Karpas-422 (cell line): ENCODE data around the gene FAM110A. TPM values are rescaled to one million over a fixed set of nuclear protein-coding genes. Genes with fewer than 3 reads are reported as not detected.
"Not testable (repeated sequence)": the region's sequence is repeated elsewhere in the genome, so short reads cannot be mapped to it uniquely, and the experiment has no call there.

Experiments
- DNase-seq: peaks from one replicate; pipeline ENCODE4 v3.0.0-alpha.2; 2015
- H2AFZ ChIP-seq: fragments of 200-600 bp; sonication (generic); 2 replicates; pipeline ENCODE4 v1.6.1; 2014; ENCODE audit warnings: antibody characterized with exemption, low read length, mixed read lengths
- H3K27ac ChIP-seq: fragments of 200-600 bp; sonication (generic); 2 replicates; pipeline ENCODE4 v1.5.1; 2014; ENCODE audit warnings: mild to moderate bottlenecking, low read length, moderate library complexity
- H3K27me3 ChIP-seq: fragments of 200-600 bp; sonication (generic); 2 replicates; pipeline ENCODE4 v1.6.1; 2014; ENCODE audit warnings: low read length, mixed read lengths
- H3K36me3 ChIP-seq: fragments of 200-600 bp; sonication (generic); 2 replicates; pipeline ENCODE4 v1.6.1; 2014; ENCODE audit warnings: low read length, mixed read lengths; ENCODE audit not compliant: insufficient read depth
- H3K4me1 ChIP-seq: fragments of 200-600 bp; sonication (generic); 2 replicates; pipeline ENCODE4 v1.6.1; 2014; ENCODE audit warnings: mild to moderate bottlenecking, low read length, mixed read lengths
- H3K4me2 ChIP-seq: fragments of 200-600 bp; sonication (generic); 2 replicates; pipeline ENCODE4 v1.6.1; 2014; ENCODE audit warnings: low read length, low read depth, mild to moderate bottlenecking; ENCODE audit not compliant: poor library complexity, severe bottlenecking
- H3K4me3 ChIP-seq: fragments of 200-600 bp; sonication (generic); 2 replicates; pipeline ENCODE4 v1.5.1; 2014; ENCODE audit warnings: mild to moderate bottlenecking, antibody characterized with exemption, low read length, mixed read lengths
- H3K79me2 ChIP-seq: fragments of 200-600 bp; sonication (generic); 2 replicates; pipeline ENCODE4 v1.6.1; 2014; ENCODE audit warnings: mild to moderate bottlenecking, low read length, mixed read lengths
- H3K9ac ChIP-seq: fragments of 200-600 bp; sonication (generic); 2 replicates; pipeline ENCODE4 v1.6.0; 2014; ENCODE audit warnings: low read length
- H3K9me2 ChIP-seq: fragments of 200-600 bp; sonication (generic), shearing (Covaris generic); replicated peaks from 2 replicates; pipeline ENCODE4 v1.6.0; 2014; ENCODE audit warnings: mild to moderate bottlenecking, low read length, moderate library complexity; ENCODE audit not compliant: insufficient read depth
- H3K9me3 ChIP-seq: fragments of 300-700, 200-600 bp; sonication (generic); 2 replicates; pipeline ENCODE4 v1.6.1; 2014; ENCODE audit warnings: low read length, mixed read lengths
- H4K20me1 ChIP-seq: fragments of 200-600 bp; sonication (generic); 2 replicates; pipeline ENCODE4 v1.6.1; 2014; ENCODE audit warnings: mild to moderate bottlenecking, antibody characterized with exemption, low read length, low read depth; ENCODE audit not compliant: insufficient read depth
- total RNA-seq: library from RNA; depleted of rRNA; stranded (reverse); fragments of >200 nt; shearing (Covaris generic); gene quantifications from 2 replicates; pipeline ENCODE4 v1.2.3, GENCODE V29; 2014; ENCODE audit warnings: low replicate concordance; rRNA removed

The FAM110A gene
- total RNA-seq = 0.89 and 3.1 TPM in 2 replicates

- no peaks in the 10 kb centered on the region for H3K9me3 ChIP-seq
- no peaks in the 10 kb centered on the region for H3K36me3 ChIP-seq
- H3K79me2 ChIP-seq = no peaks in the 10 kb centered on the region
- peak within 1 kb of the TSS; percentile 91 for H2AFZ ChIP-seq
- peak within 1 kb of the TSS; percentile 68 for H3K9ac ChIP-seq
- no peaks in the 10 kb centered on the region for H4K20me1 ChIP-seq
- 0 out of 2 replicates have a peak, but pooled peaks cover 2% of the 10 kb centered on the region for H3K27me3 ChIP-seq
- peaks cover 22% of the 10 kb centered on the region for H3K4me1 ChIP-seq
- H3K4me3 ChIP-seq = peak within 1 kb of the TSS; percentile 74
- H3K4me2 ChIP-seq = peak within 1 kb of the TSS; percentile 96
- DNase-seq = peak; percentile 97
- H3K9me2 ChIP-seq = no peaks in the 10 kb centered on the region
- H3K27ac ChIP-seq = no peak within 1 kb of the TSS
These were observed at the start of gene FAM110A for GRCh38 chr20:833450-834150. Gene FAM110A, plus strand, starts transcription at chr20:833715. Its CDS starts 11,090 bp downstream, at chr20:844805.

DNA sequence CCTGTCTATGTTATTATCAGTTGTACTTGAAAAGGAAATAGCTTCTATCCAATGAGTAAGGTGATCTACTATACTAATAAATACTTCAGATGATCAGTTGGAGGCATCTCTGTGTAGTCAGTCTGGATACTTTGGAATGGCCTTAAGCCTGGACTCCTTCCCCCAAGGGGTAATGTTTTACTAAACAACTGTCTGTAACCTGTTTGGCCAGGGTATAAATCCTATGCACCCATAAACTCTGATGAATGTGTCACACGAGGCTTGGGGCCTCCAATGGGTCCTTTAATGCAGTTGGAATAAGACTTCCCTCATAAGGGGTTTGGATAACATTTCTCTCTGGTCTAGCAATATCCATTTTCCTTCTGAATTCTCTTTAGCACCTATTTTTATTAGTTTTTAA is 45.7 kb upstream of the FAM110A start:
- H3K27ac ChIP-seq = no peak overlapping the region
- DNase-seq = no peak
- no peaks in the 10 kb centered on the region for H3K4me1 ChIP-seq

DNA sequence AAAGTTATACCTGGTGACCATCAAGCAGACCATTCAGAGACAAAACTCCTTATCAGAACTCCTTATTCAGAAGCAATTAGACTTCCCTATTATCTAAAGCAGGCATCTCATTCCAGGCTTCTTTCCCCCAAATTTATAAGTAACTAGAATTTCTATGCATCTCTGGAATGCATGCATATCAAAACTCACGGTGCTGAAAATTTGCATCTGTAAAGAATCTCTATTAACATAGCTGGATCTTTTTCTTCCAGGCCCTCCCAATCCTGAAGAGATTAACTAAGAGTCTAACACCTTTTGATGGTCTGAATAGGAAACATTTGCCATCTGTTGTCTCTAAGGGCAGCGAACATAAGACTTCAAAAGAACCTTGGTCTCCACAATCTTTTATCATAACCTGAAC is 42.5 kb upstream of the FAM110A start:
- Histone ChIP-seq H2AFZ (no peak overlapping the region), H3K79me2 (no peaks in the 10 kb centered on the region), H3K9me3 (no peaks in the 10 kb centered on the region), H3K9me2 (no peaks in the 10 kb centered on the region), H3K4me3 (no peak overlapping the region), H3K27ac (no peak overlapping the region), H4K20me1 (no peaks in the 10 kb centered on the region), H3K36me3 (no peaks in the 10 kb centered on the region), H3K4me1 (no peaks in the 10 kb centered on the region), H3K27me3 (no peaks in the 10 kb centered on the region), H3K9ac (no peak overlapping the region), H3K4me2 (no peak overlapping the region)
- DNase-seq = no peak

More for the DNA sequence above, 45.7 kb upstream of the FAM110A start:
- Histone ChIP-seq H3K4me3 (no peak overlapping the region), H2AFZ (no peak overlapping the region), H4K20me1 (no peaks in the 10 kb centered on the region), H3K9me3 (no peaks in the 10 kb centered on the region), H3K79me2 (no peaks in the 10 kb centered on the region), H3K9ac (no peak overlapping the region), H3K9me2 (no peaks in the 10 kb centered on the region), H3K4me2 (no peak overlapping the region), H3K27me3 (no peaks in the 10 kb centered on the region), H3K36me3 (no peaks in the 10 kb centered on the region)

DNA sequence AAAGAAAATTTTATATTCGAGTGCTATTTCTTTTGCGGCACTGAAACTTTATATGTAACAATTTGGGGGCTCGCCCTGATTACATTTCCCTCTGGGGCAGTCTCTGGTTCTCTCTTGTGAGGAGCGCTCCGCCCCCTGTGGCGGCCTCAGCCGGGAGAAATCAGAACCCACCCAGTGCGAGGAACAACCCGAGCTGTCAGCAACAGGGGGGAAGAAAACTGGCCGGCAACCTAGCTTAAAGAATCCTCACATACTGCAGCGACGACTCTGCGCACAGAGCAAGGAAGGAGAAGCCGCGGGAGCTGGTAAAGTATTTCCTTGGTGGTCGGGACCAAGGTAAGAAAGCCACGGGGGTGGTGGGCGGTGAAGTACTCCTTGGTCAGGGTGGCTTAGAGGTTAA is 41.3 kb upstream of the FAM110A start:
- H3K4me3 ChIP-seq = no peak overlapping the region
- H3K9me3 ChIP-seq = no peaks in the 10 kb centered on the region
- H3K36me3 ChIP-seq = no peaks in the 10 kb centered on the region
- no peaks in the 10 kb centered on the region for H3K27me3 ChIP-seq
- H3K27ac ChIP-seq = no peak overlapping the region
- H3K4me1 ChIP-seq = no peaks in the 10 kb centered on the region
- H3K9me2 ChIP-seq = no peaks in the 10 kb centered on the region
- no peak overlapping the region for H3K9ac ChIP-seq
- H2AFZ ChIP-seq = no peak overlapping the region
- no peak for DNase-seq
- H4K20me1 ChIP-seq = no peaks in the 10 kb centered on the region
- H3K79me2 ChIP-seq = no peaks in the 10 kb centered on the region
- H3K4me2 ChIP-seq = no peak overlapping the region

GRCh38 chr20:796921-797320 is 36.6 kb upstream of the FAM110A start:
- Histone ChIP-seq H3K79me2 (no peaks in the 10 kb centered on the region), H3K9ac (no peak overlapping the region), H3K36me3 (no peaks in the 10 kb centered on the region), H2AFZ (no peak overlapping the region), H3K4me2 (no peak overlapping the region), H3K27me3 (no peaks in the 10 kb centered on the region), H3K27ac (no peak overlapping the region), H3K4me3 (no peak overlapping the region), H4K20me1 (no peaks in the 10 kb centered on the region), H3K9me3 (no peaks in the 10 kb centered on the region), H3K9me2 (no peaks in the 10 kb centered on the region), H3K4me1 (no peaks in the 10 kb centered on the region)
- no peak for DNase-seq

GRCh38 chr20:798746-799145 is 34.8 kb upstream of the FAM110A start:
- H3K9me3 ChIP-seq, H3K79me2 ChIP-seq, H3K36me3 ChIP-seq, H4K20me1 ChIP-seq, H3K4me1 ChIP-seq, H3K9me2 ChIP-seq, H3K27ac ChIP-seq, H3K4me2 ChIP-seq, H3K9ac ChIP-seq, H3K27me3 ChIP-seq, H3K4me3 ChIP-seq, H2AFZ ChIP-seq, DNase-seq: not testable (repeated sequence)

GRCh38 chr20:800026-800425 is 33.5 kb upstream of the FAM110A start:
- H2AFZ ChIP-seq, H3K36me3 ChIP-seq, DNase-seq, H3K27me3 ChIP-seq, H4K20me1 ChIP-seq, H3K9ac ChIP-seq, H3K4me1 ChIP-seq, H3K4me2 ChIP-seq, H3K9me2 ChIP-seq, H3K27ac ChIP-seq, H3K79me2 ChIP-seq, H3K9me3 ChIP-seq, H3K4me3 ChIP-seq: not testable (repeated sequence)

GRCh38 chr20:801678-802077 is 31.8 kb upstream of the FAM110A start:
- Histone ChIP-seq H3K9me3 (peaks cover 5% of the 10 kb centered on the region), H3K9me2 (no peaks in the 10 kb centered on the region), H4K20me1 (no peaks in the 10 kb centered on the region), H3K27ac (no peak overlapping the region), H3K27me3 (no peaks in the 10 kb centered on the region), H3K4me2 (no peak overlapping the region), H2AFZ (no peak overlapping the region), H3K9ac (no peak overlapping the region), H3K36me3 (no peaks in the 10 kb centered on the region), H3K4me1 (no peaks in the 10 kb centered on the region), H3K4me3 (no peak overlapping the region), H3K79me2 (no peaks in the 10 kb centered on the region)
- no peak for DNase-seq
